ENCODE results near the gene HELT.

Gene HELT

DNA sequence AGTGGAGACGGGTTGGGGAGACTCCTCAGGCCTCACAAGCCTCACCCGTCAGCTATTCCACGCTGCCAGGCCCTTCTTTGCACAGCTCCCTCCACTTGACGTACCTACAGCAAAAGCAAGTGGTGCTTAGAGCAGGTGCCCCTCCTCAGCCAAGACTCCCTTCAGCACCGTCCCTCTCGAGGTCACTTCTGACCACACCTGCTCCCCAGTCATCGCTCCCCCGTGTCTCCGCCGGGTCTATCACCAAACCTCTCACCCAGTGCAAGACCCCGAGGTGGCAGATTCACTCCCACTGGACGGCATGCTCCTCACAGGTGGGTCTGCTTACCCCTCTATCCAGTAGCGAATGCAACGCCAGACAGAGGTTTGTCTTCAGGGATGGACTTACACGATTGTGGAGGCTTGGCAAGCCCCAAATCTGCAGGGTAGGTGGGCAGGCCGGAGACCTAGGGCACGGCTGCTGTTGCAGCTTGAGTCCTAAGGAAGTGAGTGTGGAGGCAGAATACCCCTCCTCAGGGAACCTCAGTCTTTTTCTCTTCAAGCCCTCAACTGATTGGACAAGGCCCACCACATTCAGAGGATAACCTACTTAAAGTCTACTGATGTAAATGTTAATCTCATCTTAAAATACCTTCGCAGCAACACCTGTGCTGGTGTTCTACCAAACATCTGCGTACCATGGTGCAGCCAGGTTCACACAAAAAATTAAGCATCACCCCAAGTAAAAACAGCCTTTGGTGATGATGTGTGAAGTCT, 14.5 kb upstream of the HELT start:
- Histone ChIP-seq H3K4me1 (ENCODE audit: insufficient read depth, low read length) (no peaks in the 10 kb centered on the region), H3K9ac (ENCODE audit: low read depth, low read length) (no peak overlapping the region), H3K27me3 (ENCODE audit: insufficient read depth, low read length) (peaks cover 30% of the 10 kb centered on the region), H3K9me3 (ENCODE audit: insufficient read depth, low read depth, low read length) (no peaks in the 10 kb centered on the region), H3K27ac (ENCODE audit: low read depth, low read length) (no peak overlapping the region), H3K36me3 (ENCODE audit: insufficient read depth, low read length) (no peaks in the 10 kb centered on the region), H3K4me3 (ENCODE audit: low read length) (no peak overlapping the region)
- WGBS, result 93% methylated on average over 19 of the region's 19 CpGs

DNA sequence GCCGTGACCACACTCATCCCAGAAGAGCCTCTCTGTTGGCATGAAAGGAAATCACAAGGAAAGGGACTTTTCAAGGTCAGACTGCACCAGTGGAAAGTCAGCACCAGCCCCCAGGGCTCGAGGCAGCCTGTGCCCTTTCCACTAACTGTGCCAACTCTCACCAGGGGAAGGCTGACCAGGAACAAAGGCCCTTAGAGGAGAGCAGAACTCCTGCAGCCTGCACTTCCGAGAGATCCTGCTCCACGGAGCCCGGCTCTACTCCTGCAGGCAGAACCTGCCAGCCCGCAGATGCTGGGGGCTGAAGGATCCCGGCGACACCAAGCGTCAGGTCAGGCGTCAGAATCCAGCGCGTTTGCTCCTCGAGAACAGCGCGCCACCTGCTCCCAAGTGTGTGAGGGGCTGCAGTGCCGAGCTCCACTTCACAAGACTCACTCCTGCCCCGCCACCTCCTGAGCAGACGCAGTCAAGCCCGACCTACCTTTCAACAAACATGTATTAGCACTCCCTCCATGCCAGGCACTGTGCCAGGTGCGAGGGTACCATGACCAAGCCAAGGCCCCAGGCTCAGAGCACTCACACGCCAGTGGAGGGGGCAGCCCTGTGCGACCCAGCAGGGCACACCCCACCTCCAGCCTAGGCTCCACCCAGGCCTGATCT, 13.6 kb upstream of the HELT start:
- H3K4me3 ChIP-seq (ENCODE audit: low read length), result peak overlapping the region; percentile 46
- no peak overlapping the region; the same call in 1 of the 2 replicates for H3K9ac ChIP-seq (ENCODE audit: low read depth, low read length)
- no peaks in the 10 kb centered on the region for H3K9me3 ChIP-seq (ENCODE audit: insufficient read depth, low read depth, low read length)
- peaks cover 39% of the 10 kb centered on the region for H3K27me3 ChIP-seq (ENCODE audit: insufficient read depth, low read length)
- no peak overlapping the region for H3K27ac ChIP-seq (ENCODE audit: low read depth, low read length)
- no peaks in the 10 kb centered on the region for H3K4me1 ChIP-seq (ENCODE audit: insufficient read depth, low read length)
- WGBS, result 57% methylated on average over 22 of the region's 22 CpGs
- H3K36me3 ChIP-seq (ENCODE audit: insufficient read depth, low read length), result no peaks in the 10 kb centered on the region

DNA sequence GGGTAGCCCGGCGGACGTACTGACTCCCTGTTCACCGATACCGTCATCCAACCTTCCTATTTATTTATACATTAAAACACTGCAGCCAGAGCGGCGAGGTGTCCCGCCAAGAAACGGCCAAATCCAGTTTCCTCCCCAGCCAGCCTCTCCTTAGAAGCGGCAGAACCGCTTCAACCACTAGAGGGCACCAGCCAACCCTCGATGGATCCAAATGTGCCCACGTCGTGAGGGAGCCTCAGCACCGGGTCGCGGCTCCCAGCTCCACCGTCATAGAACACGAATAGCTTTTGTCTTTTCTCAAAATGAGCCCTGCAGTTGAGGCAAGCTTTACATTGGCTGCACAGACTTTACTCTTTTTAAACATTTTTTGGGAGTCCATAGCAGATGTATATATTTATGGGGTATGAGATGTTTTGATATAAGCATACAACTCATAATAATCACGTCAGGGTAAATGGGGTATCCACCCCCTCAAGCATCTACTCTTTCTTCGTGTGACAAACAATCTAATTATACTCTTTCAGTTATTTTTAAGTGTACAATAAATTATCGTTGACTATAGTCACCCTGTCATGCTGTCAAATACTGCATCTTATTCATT, 13.0 kb upstream of the HELT start:
- WGBS, result 9% methylated on average over 22 of the region's 22 CpGs
- Histone ChIP-seq H3K36me3 (ENCODE audit: insufficient read depth, low read length) (no peaks in the 10 kb centered on the region), H3K9me3 (ENCODE audit: insufficient read depth, low read depth, low read length) (no peaks in the 10 kb centered on the region), H3K27ac (ENCODE audit: low read depth, low read length) (no peak overlapping the region), H3K4me3 (ENCODE audit: low read length) (peak overlapping the region; percentile 46), H3K27me3 (ENCODE audit: insufficient read depth, low read length) (peaks cover 46% of the 10 kb centered on the region), H3K9ac (ENCODE audit: low read depth, low read length) (no peak overlapping the region; the same call in 1 of the 2 replicates), H3K4me1 (ENCODE audit: insufficient read depth, low read length) (no peaks in the 10 kb centered on the region)

DNA sequence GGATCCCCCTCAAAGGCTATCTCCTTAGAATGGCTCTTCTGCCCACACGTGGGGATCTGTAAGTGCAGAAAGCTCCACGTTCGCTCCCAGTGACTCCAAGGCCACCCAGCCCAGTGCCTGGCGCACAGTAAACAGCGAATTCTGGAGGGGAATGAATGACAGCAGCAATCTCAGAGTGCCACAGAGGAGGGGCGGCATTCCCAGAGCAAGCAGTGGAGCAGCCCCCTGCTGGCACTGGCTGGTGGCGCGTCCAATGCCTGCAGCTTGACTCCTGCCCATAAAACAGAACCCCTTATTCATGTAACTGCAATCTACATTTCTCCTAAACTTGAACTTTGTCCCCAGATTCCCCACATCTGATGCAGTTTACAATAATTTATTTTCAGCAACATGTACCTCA, 6.9 kb upstream of the HELT start:
- Histone ChIP-seq H3K9me3 (ENCODE audit: insufficient read depth, low read depth, low read length) (no peaks in the 10 kb centered on the region), H3K27ac (ENCODE audit: low read depth, low read length) (no peak overlapping the region), H3K9ac (ENCODE audit: low read depth, low read length) (no peak overlapping the region), H3K4me3 (ENCODE audit: low read length) (no peak overlapping the region), H3K27me3 (ENCODE audit: insufficient read depth, low read length) (peaks cover 84% of the 10 kb centered on the region), H3K36me3 (ENCODE audit: insufficient read depth, low read length) (no peaks in the 10 kb centered on the region), H3K4me1 (ENCODE audit: insufficient read depth, low read length) (peaks cover 15% of the 10 kb centered on the region)
- WGBS, result 23% methylated on average over 8 of the region's 8 CpGs

DNA sequence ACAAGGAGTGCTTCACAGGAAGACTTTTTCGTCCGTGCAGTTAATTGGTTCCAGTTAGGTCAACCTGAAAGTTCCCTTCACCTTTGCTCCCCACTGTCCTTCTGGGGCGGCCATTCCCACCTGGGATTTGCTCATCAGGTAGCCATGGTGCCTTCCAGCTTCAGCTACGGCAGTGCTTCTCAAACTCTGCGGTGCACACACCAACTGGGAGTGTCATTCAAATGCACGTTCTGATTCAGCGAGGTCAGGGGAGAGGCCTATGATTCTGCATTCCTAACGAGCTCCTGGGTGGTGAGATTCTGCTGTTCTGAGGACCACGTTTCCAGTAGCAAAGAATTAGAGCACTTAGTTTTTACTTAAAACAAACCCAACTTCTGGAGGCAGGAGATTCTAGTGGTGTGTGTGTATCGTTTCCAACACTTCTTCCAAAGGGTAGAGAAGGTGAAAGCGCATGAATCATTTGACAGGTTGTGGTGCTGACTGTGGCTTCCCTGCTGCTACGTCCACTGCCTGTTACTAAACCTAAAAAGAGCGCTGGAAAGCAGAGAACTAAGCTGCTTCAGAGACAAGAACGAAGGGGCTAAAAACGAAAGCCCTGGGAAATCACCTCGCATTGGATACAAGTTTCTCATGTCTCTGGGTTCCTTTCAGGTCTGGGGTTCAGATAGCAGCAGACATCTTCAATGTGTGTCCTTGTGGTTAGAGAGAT, 4.7 kb upstream of the HELT start:
- Histone ChIP-seq H3K27ac (ENCODE audit: low read depth, low read length) (no peak overlapping the region), H3K4me3 (ENCODE audit: low read length) (no peak overlapping the region), H3K9ac (ENCODE audit: low read depth, low read length) (no peak overlapping the region), H3K9me3 (ENCODE audit: insufficient read depth, low read depth, low read length) (no peaks in the 10 kb centered on the region), H3K36me3 (ENCODE audit: insufficient read depth, low read length) (no peaks in the 10 kb centered on the region), H3K27me3 (ENCODE audit: insufficient read depth, low read length) (peaks cover 100% of the 10 kb centered on the region), H3K4me1 (ENCODE audit: insufficient read depth, low read length) (peaks cover 18% of the 10 kb centered on the region)
- WGBS, result 35% methylated on average over 15 of the region's 16 CpGs

DNA sequence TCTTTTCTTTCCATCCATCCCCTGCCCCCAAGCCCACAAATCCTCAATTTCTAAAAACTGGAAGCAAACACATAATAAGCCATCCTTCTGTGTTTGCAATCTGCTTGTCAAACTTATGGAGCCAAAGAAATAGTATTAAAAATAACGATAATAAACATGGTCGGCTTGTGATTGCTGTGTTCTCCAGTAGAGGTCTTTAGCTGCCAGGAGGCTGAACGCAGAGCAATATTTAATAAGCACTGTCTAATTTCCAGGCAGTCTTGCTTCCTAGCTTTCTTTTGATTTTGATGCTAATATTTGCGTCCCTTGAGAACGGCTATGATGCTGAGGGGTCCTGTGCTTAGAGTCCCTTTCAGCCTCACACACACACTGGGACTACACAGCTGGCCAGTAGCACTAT, 3.2 kb upstream of the HELT start:
- Histone ChIP-seq H3K9me3 (ENCODE audit: insufficient read depth, low read depth, low read length) (no peaks in the 10 kb centered on the region), H3K27ac (ENCODE audit: low read depth, low read length) (no peak overlapping the region), H3K4me3 (ENCODE audit: low read length) (no peak overlapping the region), H3K27me3 (ENCODE audit: insufficient read depth, low read length) (peaks cover 100% of the 10 kb centered on the region), H3K9ac (ENCODE audit: low read depth, low read length) (no peak overlapping the region), H3K4me1 (ENCODE audit: insufficient read depth, low read length) (peaks cover 18% of the 10 kb centered on the region), H3K36me3 (ENCODE audit: insufficient read depth, low read length) (no peaks in the 10 kb centered on the region)
- WGBS, result 77% methylated on average over 5 of the region's 5 CpGs

DNA sequence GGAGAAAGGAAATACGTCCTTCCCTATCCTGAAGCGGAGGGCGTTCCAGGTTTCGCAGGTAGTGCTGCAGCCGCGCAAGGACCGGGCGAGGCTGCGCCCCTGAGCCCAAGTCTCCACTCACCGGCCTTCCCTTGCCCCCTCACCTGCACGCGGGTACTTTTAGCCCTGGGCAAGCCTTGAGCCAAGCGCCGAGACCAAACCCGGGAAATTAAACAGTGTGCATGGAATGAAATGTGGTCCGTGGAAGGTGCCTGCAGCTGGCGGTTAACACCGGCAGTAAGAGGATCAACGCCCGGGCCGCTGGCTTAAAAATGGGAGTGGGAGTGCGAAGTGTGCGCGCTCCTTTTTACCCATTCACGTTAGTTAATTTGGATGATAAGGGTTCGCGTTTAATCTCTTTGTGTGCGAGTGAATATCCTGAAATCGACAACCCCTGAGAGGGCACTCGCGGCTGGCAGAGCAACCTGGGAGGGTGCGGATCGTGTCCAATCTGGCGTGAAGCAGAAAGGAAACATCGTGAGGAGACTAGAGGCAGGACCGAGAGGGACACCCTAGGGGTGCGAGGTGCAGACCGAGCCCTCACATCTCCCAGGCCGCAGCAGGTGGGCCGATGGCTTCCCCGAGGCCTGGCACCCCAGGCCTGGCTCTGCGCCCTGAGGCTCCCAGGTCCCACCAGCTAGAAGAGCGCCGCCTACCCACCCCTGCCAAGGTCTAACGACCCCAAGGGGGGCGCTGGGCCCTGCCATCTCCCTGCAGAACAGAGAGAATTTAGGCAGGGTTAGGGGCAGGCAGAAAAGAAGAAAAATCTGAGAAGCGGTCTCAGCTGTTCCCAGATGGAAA, 2.0 kb upstream of the HELT start:
- WGBS, result 2% methylated on average over 47 of the region's 47 CpGs
- H3K9ac ChIP-seq (ENCODE audit: low read depth, low read length), result no peak overlapping the region
- peaks cover 20% of the 10 kb centered on the region for H3K4me1 ChIP-seq (ENCODE audit: insufficient read depth, low read length)
- H3K4me3 ChIP-seq (ENCODE audit: low read length), result peak overlapping the region; percentile 28
- H3K9me3 ChIP-seq (ENCODE audit: insufficient read depth, low read depth, low read length), result no peaks in the 10 kb centered on the region
- H3K27me3 ChIP-seq (ENCODE audit: insufficient read depth, low read length), result peaks cover 100% of the 10 kb centered on the region
- no peak overlapping the region for H3K27ac ChIP-seq (ENCODE audit: low read depth, low read length)
- H3K36me3 ChIP-seq (ENCODE audit: insufficient read depth, low read length), result no peaks in the 10 kb centered on the region

DNA sequence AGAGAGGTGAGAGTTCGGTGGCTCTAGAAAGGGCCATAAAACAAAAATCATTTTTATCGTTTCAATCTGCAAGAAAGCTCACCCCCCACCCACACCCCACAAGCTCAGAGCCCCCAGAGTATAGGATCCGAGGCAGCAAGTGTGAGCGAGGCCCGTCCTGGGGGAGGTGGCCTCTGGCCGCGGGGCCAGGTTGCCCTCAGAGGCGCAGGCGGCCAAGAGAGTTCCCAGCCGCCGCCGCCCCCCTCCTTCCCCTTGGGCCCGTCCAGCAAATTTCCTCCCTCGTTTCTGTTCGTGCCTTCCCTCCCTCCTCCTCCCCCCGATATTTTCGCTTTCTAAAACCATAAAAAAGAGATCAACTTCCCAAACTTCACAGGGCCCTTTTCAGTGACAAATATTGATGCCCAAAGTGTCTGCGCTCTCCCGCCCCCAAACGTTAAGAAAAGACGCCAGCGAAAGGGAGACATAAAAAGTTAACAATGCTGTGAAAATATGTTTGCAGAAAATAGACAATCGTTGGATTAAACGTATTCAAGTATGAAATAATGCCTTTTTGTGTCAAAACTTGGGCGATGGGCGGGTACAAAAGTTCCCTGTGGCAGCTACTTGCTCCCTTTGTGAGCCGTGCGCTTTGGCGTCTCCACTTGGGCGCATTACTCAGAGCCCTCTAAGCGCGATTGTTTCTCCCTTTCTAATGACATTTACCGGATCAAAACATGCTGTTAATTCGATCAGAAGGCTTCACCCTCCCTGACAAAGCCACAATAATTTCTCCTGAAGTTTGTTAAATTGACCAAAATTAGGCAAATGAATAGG, 1.1 kb upstream of the HELT start:
- Histone ChIP-seq H3K36me3 (ENCODE audit: insufficient read depth, low read length) (no peaks in the 10 kb centered on the region), H3K4me3 (ENCODE audit: low read length) (peak overlapping the region; percentile 28), H3K4me1 (ENCODE audit: insufficient read depth, low read length) (peaks cover 28% of the 10 kb centered on the region), H3K27me3 (ENCODE audit: insufficient read depth, low read length) (peaks cover 100% of the 10 kb centered on the region), H3K9me3 (ENCODE audit: insufficient read depth, low read depth, low read length) (no peaks in the 10 kb centered on the region), H3K9ac (ENCODE audit: low read depth, low read length) (no peak overlapping the region), H3K27ac (ENCODE audit: low read depth, low read length) (no peak overlapping the region)
- WGBS, result 1% methylated on average over 33 of the region's 34 CpGs

DNA sequence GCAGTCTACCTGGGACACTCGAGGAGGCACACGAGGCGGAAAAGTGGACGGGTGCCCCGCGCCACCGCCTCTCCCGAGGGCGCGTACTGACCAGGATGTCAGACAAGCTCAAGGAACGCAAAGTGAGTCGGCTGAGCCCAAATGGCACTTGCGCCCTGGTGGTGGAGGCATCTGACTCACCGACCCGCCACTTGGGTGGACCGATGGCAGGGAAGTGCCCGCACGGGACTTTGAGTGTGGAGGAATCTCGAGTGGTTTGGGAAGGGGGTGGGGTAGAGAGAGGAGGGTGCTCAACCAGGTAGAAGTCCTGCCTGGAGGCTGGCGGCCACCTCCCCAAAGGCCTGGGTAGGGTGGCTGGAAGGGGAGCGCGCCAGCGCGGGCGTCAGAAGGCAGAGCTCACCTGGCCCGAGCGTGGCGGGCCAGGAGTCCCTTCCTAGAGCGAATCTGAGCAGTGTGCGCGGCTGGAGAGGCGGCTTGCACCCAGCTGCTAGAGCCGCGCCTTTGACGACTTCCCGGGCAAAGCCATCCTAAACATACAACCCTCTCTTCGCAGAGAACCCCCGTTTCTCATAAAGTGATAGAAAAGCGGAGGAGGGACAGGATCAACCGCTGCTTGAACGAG, 655 bp downstream of the HELT start:
- Histone ChIP-seq H3K36me3 (ENCODE audit: insufficient read depth, low read length) (no peaks in the 10 kb centered on the region), H3K4me3 (ENCODE audit: low read length) (peak overlapping the region; percentile 34), H3K9me3 (ENCODE audit: insufficient read depth, low read depth, low read length) (no peaks in the 10 kb centered on the region), H3K27me3 (ENCODE audit: insufficient read depth, low read length) (peaks cover 100% of the 10 kb centered on the region), H3K4me1 (ENCODE audit: insufficient read depth, low read length) (peaks cover 27% of the 10 kb centered on the region), H3K27ac (ENCODE audit: low read depth, low read length) (no peak overlapping the region), H3K9ac (ENCODE audit: low read depth, low read length) (no peak overlapping the region)
- WGBS, result 1% methylated on average over 41 of the region's 41 CpGs

All from HUES64 (cell line).